HG03175 (cell line): ENCODE data around the gene LYSMD1.
A peak's percentile ranks its signal among the peaks of the same experiment; 100 is the strongest.

ENCODE experiments used
- ATAC-seq: cut with Tn5 transposase; IDR thresholded peaks from one replicate; pipeline ENCODE4 v1.9.1; 2021; ENCODE audit warnings: mild to moderate bottlenecking, moderate library complexity; ENCODE audit not compliant: unreplicated experiment

The LYSMD1 gene

DNA sequence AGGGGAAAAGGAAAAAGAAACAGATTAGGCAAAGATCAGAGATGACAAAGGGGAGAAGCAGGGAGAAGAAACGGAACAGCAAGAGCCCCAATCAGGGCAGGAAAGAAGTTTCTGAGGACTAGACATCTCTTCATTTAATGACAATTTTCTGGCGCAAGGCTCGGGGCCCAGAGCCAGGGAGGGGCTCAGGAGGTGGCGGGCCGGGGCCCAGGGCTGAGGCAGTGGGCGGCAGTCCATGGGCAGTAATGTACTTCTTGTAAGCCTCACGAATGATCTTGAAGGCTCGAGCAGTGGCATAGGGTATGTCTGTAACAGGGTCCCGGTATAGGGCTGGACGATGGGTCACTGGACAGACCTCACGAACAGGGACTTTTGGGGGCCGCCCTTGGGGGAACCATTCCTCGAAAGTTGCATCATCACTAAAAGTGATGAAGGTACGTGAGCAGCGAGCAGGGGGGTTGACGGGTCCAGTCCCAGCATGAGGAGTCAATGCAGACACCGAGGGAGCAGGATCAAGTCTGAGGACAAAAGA, 10.9 kb upstream of the LYSMD1 start:
- ATAC-seq: no peak

DNA sequence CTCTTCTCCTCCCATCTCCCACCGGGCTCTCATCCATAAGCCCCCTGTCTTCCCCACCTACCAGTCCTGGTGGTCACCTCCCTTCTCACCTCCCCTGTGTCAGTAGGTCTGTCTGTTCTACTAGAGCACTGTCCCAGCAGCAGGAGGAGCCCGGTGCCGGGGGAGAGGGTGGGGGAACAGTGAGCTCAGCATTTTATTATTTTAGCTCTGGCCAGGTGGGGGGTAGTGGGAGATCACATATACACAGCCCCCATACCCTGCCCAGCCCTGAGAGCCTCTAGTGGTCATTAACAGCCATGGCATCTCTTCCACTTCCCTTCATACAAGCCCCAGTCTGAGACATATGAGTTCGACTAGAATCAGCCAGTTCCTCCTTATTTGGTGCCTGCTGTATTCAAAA, 10.2 kb upstream of the LYSMD1 start, which contains the start of gene TMOD4:
Gene TMOD4 (minus strand): TSS at position 119 of the 400 bp plus-strand sequence. CDS start 1,106 bp downstream, outside the sequence.
- ATAC-seq: no peak

DNA sequence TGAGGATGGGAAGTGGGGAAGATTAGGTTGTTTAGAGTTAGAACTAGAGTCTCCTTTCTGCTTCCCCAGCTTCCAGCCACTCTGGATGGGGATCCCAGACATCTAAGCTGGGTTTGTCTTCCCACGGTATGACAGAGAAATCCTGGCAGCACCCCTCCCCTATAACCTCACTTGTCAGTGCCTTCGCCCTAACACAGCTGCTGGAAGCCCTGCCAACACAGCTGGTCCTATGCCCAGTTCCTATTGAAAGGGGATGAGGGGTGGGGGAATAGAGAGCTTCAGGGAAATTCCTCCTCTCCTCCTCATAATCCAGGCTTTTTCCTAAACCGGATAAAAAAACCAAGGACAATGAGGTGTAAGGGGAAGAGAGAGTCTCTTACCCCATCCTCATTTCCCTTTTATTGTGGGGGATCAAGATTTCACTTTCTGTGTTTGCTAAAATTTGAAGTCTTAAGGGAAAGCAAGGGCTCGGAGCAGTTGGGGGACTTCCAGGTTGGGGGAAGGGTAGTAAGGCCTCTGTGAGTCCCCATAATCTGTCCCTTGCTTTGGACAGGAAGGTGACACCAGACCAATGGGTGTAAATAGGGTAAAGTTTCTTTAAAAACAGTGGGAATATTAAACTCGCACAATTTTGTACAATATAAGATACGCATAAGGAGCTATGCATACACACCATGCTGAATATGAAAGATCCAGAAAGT, 9.5 kb upstream of the LYSMD1 start:
- ATAC-seq: no peak

DNA sequence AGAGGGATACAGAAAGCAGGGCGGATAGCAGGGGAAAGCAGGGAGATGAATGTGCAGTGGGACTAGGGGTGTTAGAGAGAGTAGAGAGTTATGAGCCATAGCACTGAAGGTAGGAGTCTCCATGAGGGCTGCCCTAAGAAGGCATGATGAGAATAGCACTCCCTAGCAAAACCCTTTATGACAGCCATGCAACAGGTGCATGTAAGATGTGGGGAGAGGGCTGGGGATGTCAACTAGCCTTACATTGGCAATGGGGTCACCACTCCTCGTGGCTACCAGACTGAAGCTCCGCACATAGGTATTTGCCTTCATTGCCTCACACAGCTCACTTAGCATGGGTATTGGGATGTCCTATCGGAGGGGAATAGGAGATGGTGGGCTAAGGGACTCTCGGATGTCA, 5.5 kb upstream of the LYSMD1 start:
- no peak for ATAC-seq

DNA sequence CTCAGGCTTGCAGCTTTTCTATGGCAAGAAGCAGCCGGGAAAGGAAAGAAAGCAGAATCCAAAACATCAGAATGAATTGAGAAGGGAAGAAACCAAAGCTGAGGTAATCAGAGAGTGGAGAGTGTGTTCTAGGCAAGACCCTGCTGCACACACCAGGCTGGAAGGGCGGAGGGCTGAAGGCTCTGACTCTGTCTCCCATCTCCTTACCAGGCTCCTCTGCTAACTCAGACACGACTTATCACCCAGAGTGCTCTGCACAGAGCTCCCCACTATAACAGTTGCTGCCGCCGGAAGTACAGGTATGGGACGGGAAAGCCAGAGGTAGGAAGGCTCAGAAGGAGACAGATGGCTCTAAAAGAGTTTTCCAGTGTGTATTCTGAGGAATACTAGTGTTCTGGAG, 1.4 kb upstream of the LYSMD1 start:
- no peak for ATAC-seq

DNA sequence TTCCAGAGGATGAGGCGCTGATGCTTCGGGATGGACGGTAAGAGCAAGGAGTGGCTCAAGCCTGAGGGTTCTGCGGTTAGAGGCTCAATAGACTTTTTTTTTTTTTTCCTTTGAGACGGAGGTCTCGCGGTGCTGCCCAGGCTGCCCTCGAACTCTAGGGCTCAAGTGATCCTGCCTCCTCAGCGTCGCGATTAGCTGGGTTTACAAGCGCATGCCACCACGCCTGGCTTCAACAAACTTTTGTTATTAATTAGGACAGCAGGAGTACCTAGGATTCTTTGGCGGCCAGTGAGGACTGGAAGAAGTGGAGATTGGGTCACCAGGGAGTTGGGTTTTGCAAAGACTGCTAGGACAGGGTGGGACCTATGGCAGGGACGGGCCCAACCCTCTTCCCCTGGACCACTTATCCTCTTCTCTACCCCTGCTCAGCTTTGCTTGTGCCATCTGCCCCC, 829 bp upstream of the LYSMD1 start:
- no peak for ATAC-seq

DNA sequence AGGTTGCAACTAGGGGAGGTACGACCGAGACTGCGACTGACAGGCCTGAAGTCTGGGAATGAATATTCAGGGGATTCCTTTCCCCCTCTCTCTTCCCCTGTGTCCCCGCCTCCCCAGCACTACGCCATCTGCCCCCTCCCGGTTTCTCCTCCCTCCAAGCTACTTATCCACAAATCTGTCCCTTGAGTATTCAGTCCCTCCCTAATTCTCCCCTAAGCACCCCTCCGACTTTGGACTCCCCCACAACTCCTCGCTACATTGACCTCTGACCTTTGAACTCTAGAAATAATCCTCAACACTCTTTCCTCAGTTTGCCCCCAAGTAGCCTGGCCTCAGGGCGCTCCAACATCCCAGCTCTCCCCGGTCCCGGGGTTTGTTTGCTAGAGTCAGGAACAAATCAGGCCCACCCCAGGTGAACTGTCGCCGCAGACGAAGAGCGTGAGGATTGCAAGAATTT, 393 bp downstream of the LYSMD1 start:
- ATAC-seq: peak; percentile 16

DNA sequence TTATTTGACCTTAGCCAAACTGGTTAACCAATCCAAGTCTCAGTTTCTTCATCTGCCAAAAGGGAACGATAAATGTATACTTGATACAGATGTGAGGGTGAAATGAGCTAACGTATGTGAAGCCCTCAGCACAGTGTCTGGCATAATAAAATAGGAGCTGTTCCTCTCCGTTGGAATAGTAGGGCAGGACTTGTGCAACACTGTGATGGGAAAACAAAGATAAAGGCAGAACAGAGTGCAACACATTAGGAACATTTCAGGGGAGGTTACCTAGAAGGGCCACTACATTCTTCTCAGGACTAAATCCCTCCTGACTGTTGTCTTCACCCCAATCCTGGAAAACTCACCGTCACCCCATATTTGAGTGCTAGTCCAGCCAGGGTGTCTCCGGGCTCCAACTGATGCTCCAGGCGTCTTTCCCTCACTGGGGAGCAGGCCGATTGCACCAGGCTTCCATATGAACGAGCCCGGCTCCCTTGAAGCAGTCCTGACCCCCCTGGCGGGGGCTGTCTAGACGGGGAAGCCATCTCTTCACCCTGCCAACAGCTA, 896 bp downstream of the LYSMD1 start:
- no peak for ATAC-seq

DNA sequence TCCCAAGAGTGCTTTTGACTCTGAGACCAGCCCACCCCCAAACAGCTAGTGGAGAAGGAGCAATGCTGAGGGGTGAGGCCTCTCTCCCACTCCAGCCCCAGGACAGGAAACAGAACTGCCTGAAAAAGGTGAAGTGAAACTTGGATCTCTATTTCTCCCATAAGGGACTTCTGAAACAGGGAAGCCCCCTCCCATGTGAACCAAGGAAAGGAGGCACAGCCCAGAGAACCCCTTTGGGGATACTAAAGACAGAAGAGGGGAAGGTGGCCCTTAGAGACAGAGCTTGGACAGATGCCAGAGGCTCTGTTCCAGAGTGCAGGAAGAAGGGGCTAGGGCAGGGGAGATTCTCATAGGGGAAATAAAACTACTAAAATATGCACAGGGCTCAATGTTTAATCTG, 6.3 kb downstream of the LYSMD1 start:
- no peak for ATAC-seq

DNA sequence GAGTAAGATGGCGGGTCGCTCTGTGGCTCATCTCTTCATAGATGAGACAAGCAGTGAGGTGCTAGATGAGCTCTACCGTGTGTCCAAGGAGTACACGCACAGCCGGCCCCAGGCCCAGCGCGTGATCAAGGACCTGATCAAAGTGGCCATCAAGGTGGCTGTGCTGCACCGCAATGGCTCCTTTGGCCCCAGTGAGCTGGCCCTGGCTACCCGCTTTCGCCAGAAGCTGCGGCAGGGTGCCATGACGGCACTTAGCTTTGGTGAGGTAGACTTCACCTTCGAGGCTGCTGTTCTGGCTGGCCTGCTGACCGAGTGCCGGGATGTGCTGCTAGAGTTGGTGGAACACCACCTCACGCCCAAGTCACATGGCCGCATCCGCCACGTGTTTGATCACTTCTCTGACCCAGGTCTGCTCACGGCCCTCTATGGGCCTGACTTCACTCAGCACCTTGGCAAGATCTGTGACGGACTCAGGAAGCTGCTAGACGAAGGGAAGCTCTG, 6.9 kb downstream of the LYSMD1 start:
- no peak for ATAC-seq

DNA sequence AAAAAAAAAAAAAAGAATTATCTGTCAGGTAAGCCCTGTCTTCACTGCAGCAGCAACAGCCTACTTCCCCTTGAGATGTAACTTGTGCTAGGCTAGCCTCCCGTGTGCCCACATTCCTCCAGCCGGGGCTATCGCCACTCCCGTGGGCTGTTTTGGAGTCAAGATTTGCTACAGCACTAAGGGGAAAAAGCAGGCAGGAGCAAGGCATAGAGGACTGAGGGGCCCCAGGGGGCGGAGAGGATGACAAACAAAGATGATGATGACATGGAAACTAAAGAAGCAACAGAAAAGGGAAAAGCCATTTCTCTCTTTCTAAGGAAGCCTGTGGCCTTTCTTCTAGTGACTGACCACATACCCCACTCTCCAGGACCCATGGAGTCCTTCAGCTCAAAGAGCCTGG, 7.4 kb downstream of the LYSMD1 start:
- ATAC-seq: no peak

DNA sequence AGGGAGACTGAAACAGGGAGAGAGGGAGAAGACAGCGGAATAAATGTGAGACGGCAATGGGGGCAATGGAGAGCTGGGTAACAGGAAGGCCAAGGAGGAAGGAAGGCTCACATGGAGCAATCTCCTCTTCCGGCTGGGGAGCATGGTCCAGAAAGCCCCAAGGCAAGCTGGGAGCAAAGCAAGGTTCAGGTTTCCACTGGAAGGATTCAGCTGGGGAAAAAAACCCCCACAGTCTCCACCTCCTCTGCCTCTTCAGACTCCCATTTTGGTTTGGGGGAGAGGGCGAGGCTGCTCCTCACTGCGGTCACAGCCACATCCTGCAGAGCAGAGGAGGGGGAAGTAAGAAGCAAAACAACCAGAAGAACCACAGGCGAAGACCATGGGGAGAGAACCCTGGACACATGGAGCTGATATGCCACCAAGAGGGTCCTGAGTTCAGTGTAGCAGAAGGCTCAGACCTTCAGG, 8.6 kb downstream of the LYSMD1 start:
- no peak for ATAC-seq

DNA sequence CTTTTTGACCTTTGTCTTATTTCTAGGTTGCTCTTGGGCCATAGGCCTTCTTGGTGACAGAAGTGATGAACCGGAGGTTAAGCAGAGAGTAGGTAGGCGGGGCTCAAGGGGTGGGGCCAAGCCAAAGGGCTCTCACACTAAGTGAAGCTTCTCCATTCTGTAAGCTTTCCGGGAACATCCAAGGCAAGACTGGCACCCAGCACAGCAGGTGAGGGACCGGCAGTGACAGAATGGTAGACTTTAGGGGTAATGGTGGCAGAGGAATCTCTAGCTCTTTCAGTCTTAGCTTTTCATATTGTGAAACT, 9.2 kb downstream of the LYSMD1 start, which contains the start of gene TNFAIP8L2:
Gene TNFAIP8L2 (plus strand): TSS at position 135 of the 305 bp plus-strand sequence. CDS start 2,049 bp downstream, outside the sequence.
- peak; percentile 84 for ATAC-seq

DNA sequence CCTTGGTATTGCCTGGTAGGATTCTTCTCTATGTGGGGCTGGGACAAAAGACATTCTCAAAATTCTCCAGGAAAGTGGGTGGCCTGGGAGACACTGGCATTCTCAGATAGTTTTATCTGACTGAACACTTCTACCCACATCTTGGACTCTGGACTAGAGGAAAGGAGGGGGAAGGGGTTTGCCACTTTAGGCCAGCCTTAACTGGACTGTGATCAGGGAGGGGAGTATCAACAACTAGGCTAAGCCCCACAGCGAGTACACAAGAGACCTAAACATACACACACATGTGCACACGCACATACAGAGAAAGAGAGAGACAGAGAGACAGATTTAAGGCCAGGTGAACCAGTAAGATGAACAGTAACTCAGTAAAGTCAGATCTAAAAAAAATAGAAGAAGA, 18.0 kb downstream of the LYSMD1 start:
- no peak for ATAC-seq

DNA sequence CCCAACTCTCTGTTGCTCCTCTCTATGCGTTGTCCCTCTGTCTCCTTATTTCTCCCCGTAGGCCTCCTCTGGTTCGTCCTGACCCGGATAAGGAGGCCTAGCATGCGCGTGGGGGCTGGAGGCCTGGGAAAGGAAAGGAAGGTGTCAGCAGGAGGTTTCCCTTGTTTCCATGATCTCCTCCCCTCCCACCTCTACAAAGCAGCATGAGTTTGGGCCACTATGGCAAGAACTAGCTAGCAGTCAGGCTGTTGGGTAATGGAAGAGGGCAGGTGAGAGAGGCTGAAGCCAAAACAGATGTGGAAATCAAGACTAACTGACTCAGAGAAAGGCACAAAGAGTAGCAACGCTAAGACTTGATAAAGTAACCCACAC, 18.6 kb downstream of the LYSMD1 start:
- ATAC-seq: no peak

DNA sequence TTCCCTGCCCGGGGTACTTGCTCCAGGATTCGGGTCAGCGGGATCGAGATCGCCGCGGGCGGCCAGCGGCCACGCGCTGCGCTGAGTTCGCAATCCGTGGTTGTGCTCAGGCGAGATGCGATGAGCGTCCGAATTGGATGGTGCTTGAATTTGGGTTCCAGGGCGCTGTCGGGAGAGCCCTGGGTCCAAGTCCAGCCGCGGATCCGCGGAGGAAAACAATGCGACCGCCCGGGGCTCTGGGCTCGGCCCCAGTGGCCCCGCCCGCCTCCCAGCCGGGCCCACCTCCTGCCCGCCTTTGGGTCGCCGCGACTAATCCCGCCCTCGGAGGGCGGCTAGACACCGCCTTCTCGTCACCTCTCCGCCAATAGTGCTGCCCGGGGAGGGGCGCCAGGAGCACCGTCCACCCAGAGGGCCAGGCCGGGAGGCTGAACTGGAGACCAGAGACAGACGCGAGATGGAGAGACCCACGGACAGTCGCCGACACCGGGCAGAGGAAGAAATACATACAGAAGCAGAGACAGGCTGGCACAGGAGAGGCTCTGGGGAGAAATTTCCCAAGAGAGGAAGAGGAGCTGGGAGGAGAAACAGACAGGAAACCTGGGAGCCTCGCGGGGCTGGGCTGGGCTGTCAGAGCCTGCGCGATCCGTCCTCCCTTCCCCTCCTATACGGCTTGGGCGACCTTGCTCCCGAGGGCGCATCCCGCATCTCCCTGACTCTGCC, 19.1 kb downstream of the LYSMD1 start, which contains the start of gene SEMA6C:
Gene SEMA6C (minus strand): TSS at position 220 of the 720 bp plus-strand sequence. CDS start 4,010 bp downstream, outside the sequence.
- peak; percentile 93 for ATAC-seq

DNA sequence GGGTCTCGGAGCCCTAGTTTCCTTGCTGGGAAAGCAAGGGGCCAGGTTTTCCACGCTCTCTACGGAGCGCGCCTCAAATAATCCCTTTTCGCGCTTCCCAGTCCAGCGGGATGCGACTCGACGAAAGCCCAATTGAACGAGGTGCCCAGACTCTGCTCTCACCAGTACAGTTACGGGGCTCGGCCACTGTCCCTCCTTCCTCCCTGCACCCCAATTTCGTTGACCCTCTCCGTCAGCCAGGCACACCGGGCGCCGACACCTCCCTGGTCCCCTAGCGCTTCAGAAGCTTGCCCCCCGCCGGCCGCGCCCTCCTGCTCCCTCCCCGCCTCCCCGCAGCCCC, 19.7 kb downstream of the LYSMD1 start:
- peak; percentile 7 for ATAC-seq

DNA sequence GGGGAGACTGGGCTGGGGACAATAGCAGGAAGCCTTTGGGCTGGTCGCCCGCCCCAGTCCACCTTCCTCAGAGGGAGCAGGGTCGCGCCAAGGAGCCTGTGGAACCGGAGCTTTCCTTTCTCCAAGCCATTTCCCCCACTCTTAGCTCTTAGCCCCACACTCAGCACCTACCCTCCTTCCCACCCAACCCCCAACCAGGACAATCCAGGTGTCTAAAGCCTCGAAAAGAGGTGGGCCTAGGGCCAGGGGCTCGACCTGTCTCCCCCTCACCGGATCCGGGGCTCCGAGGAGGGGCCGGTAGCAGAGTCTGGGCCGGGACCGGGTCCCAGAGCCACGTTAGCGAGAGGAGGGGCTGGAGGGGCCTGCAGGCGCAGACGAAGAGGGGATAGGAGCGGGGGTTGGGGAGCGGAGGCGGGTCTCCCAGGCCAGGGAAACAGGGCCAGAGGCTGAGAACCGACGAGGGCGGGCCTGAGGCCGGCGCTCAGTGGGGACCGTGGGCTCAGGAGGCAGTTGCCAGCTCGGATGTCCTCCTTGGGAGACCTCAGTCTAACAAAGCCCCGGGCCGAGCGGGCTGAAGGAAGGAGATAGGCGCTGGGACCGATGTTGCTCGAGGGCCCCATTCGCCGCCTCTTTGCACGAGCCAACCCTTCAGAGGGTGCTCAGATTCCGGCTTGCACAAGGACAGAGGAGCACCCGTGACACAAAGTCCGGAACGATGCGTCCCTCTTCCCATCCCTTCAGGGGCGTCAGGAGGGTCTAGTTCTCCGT, 20.2 kb downstream of the LYSMD1 start:
- ATAC-seq: no peak

DNA sequence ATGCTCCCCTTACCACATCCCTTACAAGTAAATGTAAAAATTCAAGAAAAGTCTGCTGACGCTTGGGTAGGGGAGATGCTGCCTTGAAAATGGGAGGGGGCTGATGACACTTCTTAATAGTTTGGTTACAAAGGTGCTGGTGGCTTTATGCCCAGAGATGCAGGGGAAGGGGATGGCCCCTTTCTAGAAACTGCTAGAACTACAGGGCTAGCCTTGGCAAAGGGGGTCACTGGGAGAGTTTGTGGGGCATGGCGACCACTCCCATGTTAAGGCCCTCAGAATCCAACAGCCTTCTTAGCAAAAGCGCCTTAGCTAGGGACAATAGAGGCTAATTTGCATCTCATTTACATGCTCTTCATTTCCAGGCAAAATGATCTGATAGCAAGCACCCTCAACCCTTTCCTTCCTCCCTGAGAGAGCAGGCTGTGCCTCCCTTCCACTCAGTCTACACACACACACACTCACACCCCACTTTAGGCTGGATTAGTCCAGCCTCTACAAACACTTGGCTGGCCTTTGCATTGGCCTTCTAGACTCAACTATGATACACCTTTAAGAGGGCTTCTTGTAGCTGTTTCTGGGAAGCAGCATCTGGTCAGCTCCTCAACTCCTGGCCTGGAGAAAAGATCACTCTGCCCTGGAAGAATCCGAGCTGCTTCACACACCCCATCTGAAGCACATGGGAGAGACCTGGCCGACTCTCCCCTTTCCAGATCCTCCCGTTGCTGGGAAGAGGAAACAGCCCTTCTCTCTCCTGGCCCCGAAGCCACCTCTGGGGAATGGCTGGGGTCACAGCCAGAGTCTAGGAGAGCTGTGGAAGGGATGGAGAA, 21.0 kb downstream of the LYSMD1 start:
- no peak for ATAC-seq

DNA sequence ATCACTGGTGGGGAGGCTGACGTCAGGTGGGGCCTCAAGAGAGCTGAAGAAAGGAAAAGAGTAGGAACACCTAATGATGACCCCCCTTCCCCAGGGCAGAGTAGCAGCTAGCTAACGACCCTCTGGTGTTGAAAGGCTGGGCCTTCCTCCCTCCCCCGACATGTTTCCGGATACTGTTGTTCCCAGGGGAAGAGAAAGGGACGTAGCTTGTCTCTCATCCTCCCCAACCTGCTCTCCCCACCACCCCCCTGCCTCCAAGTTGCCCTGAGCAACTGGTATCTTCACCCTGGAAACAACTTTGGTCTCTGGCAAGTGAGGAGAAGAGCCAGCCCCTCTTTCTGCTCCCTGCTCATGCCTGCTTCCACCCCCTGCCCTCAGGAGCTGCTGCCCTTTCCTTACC, 21.7 kb downstream of the LYSMD1 start:
- no peak for ATAC-seq
